OCI-LY1 (cell line): ENCODE results near the gene PVALB.
A peak's percentile ranks its signal among the peaks of the same experiment; 100 is the strongest.

Experiments used
- H2AFZ ChIP-seq: fragments of 200-600 bp; sonication (generic), shearing (Covaris generic); 2 replicates; pipeline ENCODE4 v1.6.0; 2014; ENCODE audit warnings: antibody characterized with exemption, mild to moderate bottlenecking, low read length
- H3F3A ChIP-seq: fragments of 200-600 bp; sonication (generic), shearing (Covaris generic); 2 replicates; pipeline ENCODE4 v1.6.0; 2014; ENCODE audit warnings: mild to moderate bottlenecking, antibody characterized with exemption, low read length, moderate library complexity; ENCODE audit not compliant: insufficient read depth
- H3K27ac ChIP-seq: fragments of 200-600 bp; sonication (generic); 2 replicates; pipeline ENCODE4 v1.5.1; 2014; ENCODE audit warnings: low read length, mixed run types, mild to moderate bottlenecking, low read depth; ENCODE audit not compliant: poor library complexity, severe bottlenecking
- H3K27me3 ChIP-seq: fragments of 200-600 bp; sonication (generic); 2 replicates; pipeline ENCODE4 v1.6.0; 2014; ENCODE audit warnings: antibody characterized with exemption, mild to moderate bottlenecking, low read length, moderate library complexity; ENCODE audit not compliant: insufficient read depth
- H3K36me3 ChIP-seq: fragments of 200-600 bp; sonication (generic); 2 replicates; pipeline ENCODE4 v1.6.1; 2014; ENCODE audit warnings: mild to moderate bottlenecking, antibody characterized with exemption, low read length, moderate library complexity, mixed read lengths; ENCODE audit not compliant: insufficient read depth
- H3K4me1 ChIP-seq: fragments of 200-600 bp; sonication (generic); 2 replicates; pipeline ENCODE4 v1.5.1; 2014; ENCODE audit warnings: mild to moderate bottlenecking, low read length, moderate library complexity; ENCODE audit not compliant: insufficient read depth, severe bottlenecking
- H3K4me2 ChIP-seq: fragments of 200-600 bp; sonication (generic), shearing (Covaris generic); 2 replicates; pipeline ENCODE4 v1.6.1; 2014; ENCODE audit warnings: low read length
- H3K4me3 ChIP-seq: fragments of 200-600 bp; sonication (generic); 2 replicates; pipeline ENCODE4 v1.5.1; 2014; ENCODE audit warnings: low read length, low read depth, mild to moderate bottlenecking, mixed read lengths; ENCODE audit not compliant: poor library complexity, severe bottlenecking
- H3K79me2 ChIP-seq: fragments of 200-600 bp; shearing (Covaris generic); 2 replicates; pipeline ENCODE4 v1.6.1; 2016; ENCODE audit warnings: mixed run types, low read length, mixed read lengths; ENCODE audit not compliant: insufficient read depth
- H3K9ac ChIP-seq: fragments of 200-600 bp; sonication (generic), shearing (Covaris generic); 2 replicates; pipeline ENCODE4 v1.6.1; 2014; ENCODE audit warnings: mild to moderate bottlenecking, low read length, mixed read lengths
- H3K9me2 ChIP-seq: fragments of 200-600 bp; sonication (generic), shearing (Covaris generic); 2 replicates; pipeline ENCODE4 v1.6.1; 2014; ENCODE audit warnings: low read depth, mild to moderate bottlenecking, low read length, mixed read lengths
- H3K9me3 ChIP-seq: fragments of 200-600 bp; shearing (Covaris generic); 2 replicates; pipeline ENCODE4 v1.6.1; 2014; ENCODE audit warnings: low read length, mixed read lengths
- H4K20me1 ChIP-seq: fragments of 200-600 bp; sonication (generic), shearing (Covaris generic); 2 replicates; pipeline ENCODE4 v1.6.0; 2016; ENCODE audit warnings: mild to moderate bottlenecking, low read length; ENCODE audit not compliant: insufficient read depth
- CTCF ChIP-seq: fragments of 200-600 bp; sonication (generic), shearing (Covaris generic); IDR thresholded peaks from 2 replicates; pipeline ENCODE4 v1.5.1; 2017; ENCODE audit warnings: mild to moderate bottlenecking, antibody characterized with exemption, low read length, moderate library complexity, mixed read lengths
- EZH2 ChIP-seq: fragments of 200-600 bp; sonication (generic), shearing (Covaris generic); IDR thresholded peaks from 2 replicates; pipeline ENCODE4 v1.8.0; 2017; ENCODE audit warnings: borderline replicate concordance, mixed run types, mild to moderate bottlenecking, antibody characterized with exemption, low read length, moderate library complexity, mixed read lengths

The PVALB gene

GRCh38 chr22:36775586-36775963 lies 41.3 kb downstream of the PVALB start:
- no peaks in the 10 kb centered on the region for H3K79me2 ChIP-seq
- H3K4me2 ChIP-seq = peak overlapping the region; percentile 86
- TF ChIP-seq CTCF (no peak), EZH2 (no peak)
- H3K36me3 ChIP-seq = no peaks in the 10 kb centered on the region; the same call in 1 of the 2 replicates
- H3K9me2 ChIP-seq = no peaks in the 10 kb centered on the region
- no peak overlapping the region for H3K27ac ChIP-seq
- H4K20me1 ChIP-seq = no peaks in the 10 kb centered on the region
- peaks cover 16% of the 10 kb centered on the region for H3K4me1 ChIP-seq
- H3K27me3 ChIP-seq = no peaks in the 10 kb centered on the region; the same call in 1 of the 2 replicates
- peak overlapping the region; percentile 68 for H3K9ac ChIP-seq
- no peaks in the 10 kb centered on the region for H3K9me3 ChIP-seq
- H3K4me3 ChIP-seq = peak overlapping the region; percentile 70
- no peaks in the 10 kb centered on the region for H3F3A ChIP-seq
- no peak overlapping the region for H2AFZ ChIP-seq

- Histone ChIP-seq H3K9me2 (no peaks in the 10 kb centered on the region), H3K9ac (no peak overlapping the region), H3K4me3 (no peak overlapping the region), H3K27me3 (no peaks in the 10 kb centered on the region; the same call in 1 of the 2 replicates), H3K27ac (no peak overlapping the region), H3K79me2 (no peaks in the 10 kb centered on the region), H3K36me3 (no peaks in the 10 kb centered on the region; the same call in 1 of the 2 replicates), H3K4me1 (peaks cover 16% of the 10 kb centered on the region), H4K20me1 (no peaks in the 10 kb centered on the region), H3K9me3 (no peaks in the 10 kb centered on the region), H3K4me2 (no peak overlapping the region), H2AFZ (no peak overlapping the region), H3F3A (no peaks in the 10 kb centered on the region)
- no peak for TF ChIP-seq EZH2
- peak; percentile 52 for TF ChIP-seq CTCF
These were observed 42.9 kb downstream of the PVALB start for GRCh38 chr22:36773935-36774334.

GRCh38 chr22:36772451-36772850 lies 44.4 kb downstream of the PVALB start:
- H3K4me2 ChIP-seq = no peak overlapping the region
- no peaks in the 10 kb centered on the region; the same call in 1 of the 2 replicates for H3K27me3 ChIP-seq

More at GRCh38 chr22:36772451-36772850, 44.4 kb downstream of the PVALB start:
- H3K4me1 ChIP-seq = peaks cover 16% of the 10 kb centered on the region
- no peak overlapping the region for H3K4me3 ChIP-seq
- H2AFZ ChIP-seq = no peak overlapping the region
- H3K9ac ChIP-seq = no peak overlapping the region
- no peaks in the 10 kb centered on the region; the same call in 1 of the 2 replicates for H3K36me3 ChIP-seq
- H4K20me1 ChIP-seq = no peaks in the 10 kb centered on the region
- no peaks in the 10 kb centered on the region for H3K9me2 ChIP-seq
- TF ChIP-seq EZH2 (no peak), CTCF (no peak)
- no peak overlapping the region for H3K27ac ChIP-seq
- no peaks in the 10 kb centered on the region for H3K79me2 ChIP-seq
- no peaks in the 10 kb centered on the region for H3F3A ChIP-seq
- H3K9me3 ChIP-seq = no peaks in the 10 kb centered on the region
